Testis (tissue), 2 donors: ENCODE data around the gene ZBTB46.

ENCODE experiments used
- POLR2A ChIP-seq: fragments of 450-650 bp; IDR thresholded peaks from one replicate; pipeline ENCODE4 v1.6.1; 2017; ENCODE audit warnings: antibody characterized with exemption, mild to moderate bottlenecking, moderate library complexity
- TF ChIP-seq, protein P1 (sequence below), 3 experiments: fragments of 450-650 bp in 2 of 3; fragments of 200-600 bp in 1 of 3; sonication (generic) in 1 of 3; IDR thresholded peaks; one replicate each; pipeline ENCODE4 v1.5.1; 2016 to 2019; ENCODE audit warnings: antibody characterized with exemption in 3 of 3, mild to moderate bottlenecking in 2 of 3, moderate library complexity in 1 of 3

GRCh38 chr20:63718996-63719395 is 112.1 kb downstream of the ZBTB46 start:
- TF ChIP-seq, protein P1, sequence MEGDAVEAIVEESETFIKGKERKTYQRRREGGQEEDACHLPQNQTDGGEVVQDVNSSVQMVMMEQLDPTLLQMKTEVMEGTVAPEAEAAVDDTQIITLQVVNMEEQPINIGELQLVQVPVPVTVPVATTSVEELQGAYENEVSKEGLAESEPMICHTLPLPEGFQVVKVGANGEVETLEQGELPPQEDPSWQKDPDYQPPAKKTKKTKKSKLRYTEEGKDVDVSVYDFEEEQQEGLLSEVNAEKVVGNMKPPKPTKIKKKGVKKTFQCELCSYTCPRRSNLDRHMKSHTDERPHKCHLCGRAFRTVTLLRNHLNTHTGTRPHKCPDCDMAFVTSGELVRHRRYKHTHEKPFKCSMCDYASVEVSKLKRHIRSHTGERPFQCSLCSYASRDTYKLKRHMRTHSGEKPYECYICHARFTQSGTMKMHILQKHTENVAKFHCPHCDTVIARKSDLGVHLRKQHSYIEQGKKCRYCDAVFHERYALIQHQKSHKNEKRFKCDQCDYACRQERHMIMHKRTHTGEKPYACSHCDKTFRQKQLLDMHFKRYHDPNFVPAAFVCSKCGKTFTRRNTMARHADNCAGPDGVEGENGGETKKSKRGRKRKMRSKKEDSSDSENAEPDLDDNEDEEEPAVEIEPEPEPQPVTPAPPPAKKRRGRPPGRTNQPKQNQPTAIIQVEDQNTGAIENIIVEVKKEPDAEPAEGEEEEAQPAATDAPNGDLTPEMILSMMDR (IDR thresholded peaks at IDR 0.05), result no peak
- no peak for TF ChIP-seq POLR2A
